Tibial nerve (tissue), 4 donors: Measurements from ENCODE around the gene MYORG. TPM values are rescaled to one million over a fixed set of nuclear protein-coding genes. Genes with fewer than 3 reads are reported as not detected.
"Not testable (repeated sequence)": the region's sequence is repeated elsewhere in the genome, so short reads cannot be mapped to it uniquely, and the experiment has no call there.

Experiments
- DNase-seq, 2 donors: peaks; one replicate each; pipeline ENCODE4 v3.0.0-alpha.2; 2019; ENCODE audit warnings: low spot score in 2 of 2
- H3K27ac ChIP-seq, 4 donors: fragments of 200-600 bp; sonication (generic) in 3 of 4; one replicate each; pipeline ENCODE4 v1.5.1; 2017 to 2019; ENCODE audit warnings: mild to moderate bottlenecking in 1 of 4
- H3K27me3 ChIP-seq, 2 donors: fragments of 200-600 bp; sonication (generic) in 1 of 2; one replicate each; pipeline versions ENCODE4 v1.5.1 to v1.6.0; 2017 to 2019
- H3K36me3 ChIP-seq, 3 donors: fragments of 200-600 bp; sonication (generic); one replicate each; pipeline ENCODE4 v1.5.1; 2018 to 2019
- H3K4me1 ChIP-seq, 4 donors: fragments of 200-600 bp; sonication (generic) in 3 of 4; one replicate each; pipeline ENCODE4 v1.5.1; 2017 to 2019
- H3K4me3 ChIP-seq, 4 donors: fragments of 200-600 bp; sonication (generic) in 3 of 4; one replicate each; pipeline ENCODE4 v1.5.1; 2017 to 2019; ENCODE audit warnings: mild to moderate bottlenecking in 1 of 4, moderate library complexity in 1 of 4
- H3K9me3 ChIP-seq, 4 donors: fragments of 200-600 bp; sonication (generic) in 3 of 4; one replicate each; pipeline ENCODE4 v1.5.1; 2017 to 2019
- EP300 ChIP-seq, 2 donors: sonication (generic); formaldehyde crosslinking; IDR thresholded peaks; one replicate each; pipeline ENCODE4 v1.6.1; 2017; ENCODE audit warnings: antibody characterized with exemption in 2 of 2, mild to moderate bottlenecking in 1 of 2
- POLR2A ChIP-seq, 2 donors: fragments of 450-650 bp; IDR thresholded peaks; one replicate each; pipeline ENCODE4 v1.6.1; 2017; ENCODE audit warnings: antibody characterized with exemption in 2 of 2, mild to moderate bottlenecking in 2 of 2, moderate library complexity in 2 of 2
- WGBS, 2 donors: methylation state at CpG; one replicate each; pipeline ENCODE4 v1.1.5; 2018; 5-methylcytosine and 5-hydroxymethylcytosine counted together
- total RNA-seq, 4 donors: library from RNA; depleted of rRNA; stranded (reverse); fragments of >200 nt; gene quantifications; one replicate each; pipeline ENCODE4 v1.1.0, GENCODE V29; 2016
- TF ChIP-seq, protein P1 (sequence below), 5 experiments: fragments of 200-600 bp in 3 of 5; fragments of 450-650 bp in 2 of 5; sonication (generic) in 3 of 5; IDR thresholded peaks; one replicate each; pipeline ENCODE4 v1.5.1; 2016 to 2019; ENCODE audit warnings: antibody characterized with exemption in 5 of 5, mild to moderate bottlenecking in 3 of 5, moderate library complexity in 2 of 5

MYORG gene
- total RNA-seq, 4 donors from 2014 or later = 4.8 to 9.0 (median 6.9) TPM

DNA sequence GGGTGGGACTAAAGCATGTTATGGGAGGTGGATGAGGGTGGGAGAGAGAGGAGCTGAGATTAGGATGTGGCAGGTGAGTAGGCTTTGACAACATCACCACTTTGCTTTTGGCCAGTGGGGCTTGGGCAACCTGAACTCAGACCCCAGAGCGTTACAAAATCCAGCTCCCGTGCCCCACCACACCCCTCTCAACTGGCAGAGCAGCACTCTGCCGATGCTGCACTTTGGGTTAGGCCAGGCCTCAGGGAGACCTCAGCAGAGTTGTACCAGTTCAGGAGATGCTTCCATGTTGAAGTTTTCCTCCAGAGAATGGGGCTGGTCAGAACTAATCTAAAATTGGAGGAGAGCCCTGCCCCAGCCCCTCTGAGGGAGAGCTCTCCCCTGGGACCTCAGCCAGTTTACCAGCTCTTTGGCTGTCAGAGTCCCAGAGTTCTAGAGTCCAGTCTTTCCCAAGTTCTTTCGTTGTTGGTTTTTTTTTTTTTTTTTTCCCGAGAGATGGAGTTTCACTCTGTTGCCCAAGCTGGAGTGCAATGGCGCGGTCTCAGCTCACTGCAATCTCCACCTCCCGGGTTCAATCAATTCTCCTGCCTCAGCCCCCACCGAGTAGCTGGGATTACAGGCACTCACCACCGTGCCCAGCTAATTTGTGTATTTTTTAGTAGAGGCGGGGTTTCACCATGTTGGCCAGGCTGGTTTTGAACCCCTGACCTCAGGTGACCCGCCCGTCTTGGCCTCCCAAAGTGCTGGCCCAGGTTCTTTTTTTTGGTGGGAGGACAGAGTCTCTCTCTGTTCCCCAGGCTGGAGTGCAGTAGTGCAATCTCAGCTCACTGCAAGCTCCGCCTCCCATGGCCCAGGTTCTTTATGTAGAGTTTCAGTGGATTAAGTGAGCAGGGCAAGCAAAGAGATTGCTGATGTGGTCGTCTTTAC lies 29.6 kb downstream of the MYORG start:
- Histone ChIP-seq H3K4me3 (no peak overlapping the region), H3K4me1 (peaks cover 0 to 34% (median 4%) of the 10 kb centered on the region in 4 donors), H3K27me3 (no peaks in the 10 kb centered on the region), H3K27ac (no peak overlapping the region), H3K9me3 (no peaks in the 10 kb centered on the region), H3K36me3 (peaks cover 0 to 48% (median 0%) of the 10 kb centered on the region in 3 donors)
- TF ChIP-seq EP300 (IDR thresholded peaks at IDR 0.05) (no peak), POLR2A (IDR thresholded peaks at IDR 0.05) (no peak)
- TF ChIP-seq, protein P1, sequence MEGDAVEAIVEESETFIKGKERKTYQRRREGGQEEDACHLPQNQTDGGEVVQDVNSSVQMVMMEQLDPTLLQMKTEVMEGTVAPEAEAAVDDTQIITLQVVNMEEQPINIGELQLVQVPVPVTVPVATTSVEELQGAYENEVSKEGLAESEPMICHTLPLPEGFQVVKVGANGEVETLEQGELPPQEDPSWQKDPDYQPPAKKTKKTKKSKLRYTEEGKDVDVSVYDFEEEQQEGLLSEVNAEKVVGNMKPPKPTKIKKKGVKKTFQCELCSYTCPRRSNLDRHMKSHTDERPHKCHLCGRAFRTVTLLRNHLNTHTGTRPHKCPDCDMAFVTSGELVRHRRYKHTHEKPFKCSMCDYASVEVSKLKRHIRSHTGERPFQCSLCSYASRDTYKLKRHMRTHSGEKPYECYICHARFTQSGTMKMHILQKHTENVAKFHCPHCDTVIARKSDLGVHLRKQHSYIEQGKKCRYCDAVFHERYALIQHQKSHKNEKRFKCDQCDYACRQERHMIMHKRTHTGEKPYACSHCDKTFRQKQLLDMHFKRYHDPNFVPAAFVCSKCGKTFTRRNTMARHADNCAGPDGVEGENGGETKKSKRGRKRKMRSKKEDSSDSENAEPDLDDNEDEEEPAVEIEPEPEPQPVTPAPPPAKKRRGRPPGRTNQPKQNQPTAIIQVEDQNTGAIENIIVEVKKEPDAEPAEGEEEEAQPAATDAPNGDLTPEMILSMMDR (IDR thresholded peaks at IDR 0.05) = no peak
- WGBS, 2 donors = 86 to 90% methylated on average over 15 of the region's 15 CpGs
- no peak for DNase-seq

DNA sequence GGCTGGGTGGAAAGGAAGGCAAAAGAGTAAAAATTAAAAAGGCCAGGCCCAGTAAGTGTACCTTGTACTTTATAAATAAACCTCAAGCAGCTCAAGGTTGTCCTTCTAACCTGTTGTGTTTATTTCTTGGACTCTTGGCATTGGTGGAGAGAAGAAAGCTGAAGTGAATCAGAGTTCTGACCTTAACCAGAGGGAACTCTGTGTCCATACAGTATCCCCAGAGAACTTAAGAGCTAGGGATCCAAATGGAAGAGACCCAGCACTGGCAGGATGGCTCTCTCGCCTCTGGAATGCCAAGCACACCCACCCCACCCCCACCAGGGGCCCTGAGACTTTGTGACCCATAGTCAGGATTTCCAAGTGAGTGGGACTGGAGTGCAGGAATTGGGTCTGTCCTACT lies 33.1 kb downstream of the MYORG start:
- H3K27me3 ChIP-seq = no peaks in the 10 kb centered on the region
- 43 to 69% methylated on average over 1 of the region's 1 CpG for WGBS, 2 donors
- H3K4me1 ChIP-seq = peaks cover 0 to 44% (median 4%) of the 10 kb centered on the region in 4 donors
- no peak for DNase-seq
- H3K4me3 ChIP-seq = no peak overlapping the region
- no peaks in the 10 kb centered on the region for H3K9me3 ChIP-seq
- peak overlapping the region in 3 of 4 donors; percentile 14 to 66 (median 60) for H3K27ac ChIP-seq
- peaks cover 0 to 66% (median 5%) of the 10 kb centered on the region in 3 donors for H3K36me3 ChIP-seq
- TF ChIP-seq POLR2A (IDR thresholded peaks at IDR 0.05) = no peak

DNA sequence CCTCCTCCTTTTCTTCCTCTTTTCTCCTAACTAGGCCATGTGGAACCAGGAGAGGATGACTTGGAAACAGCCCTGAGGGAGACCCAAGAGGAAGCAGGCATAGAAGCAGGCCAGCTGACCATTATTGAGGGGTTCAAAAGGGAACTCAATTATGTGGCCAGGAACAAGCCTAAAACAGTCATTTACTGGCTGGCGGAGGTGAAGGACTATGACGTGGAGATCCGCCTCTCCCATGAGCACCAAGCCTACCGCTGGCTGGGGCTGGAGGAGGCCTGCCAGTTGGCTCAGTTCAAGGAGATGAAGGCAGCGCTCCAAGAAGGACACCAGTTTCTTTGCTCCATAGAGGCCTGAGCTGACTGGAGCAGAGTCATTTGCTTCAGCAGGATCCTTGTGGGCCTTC lies 33.6 kb downstream of the MYORG start:
- WGBS, 2 donors = 73% methylated on average over 5 of the region's 5 CpGs
- H3K9me3 ChIP-seq = no peaks in the 10 kb centered on the region
- peaks cover 0 to 64% (median 5%) of the 10 kb centered on the region in 3 donors for H3K36me3 ChIP-seq
- TF ChIP-seq EP300 (IDR thresholded peaks at IDR 0.05) = peak in 1 of 2 donors; percentile 60
- TF ChIP-seq, protein P1 (IDR thresholded peaks at IDR 0.05) = no peak
- H3K4me3 ChIP-seq = no peak overlapping the region
- no peaks in the 10 kb centered on the region for H3K27me3 ChIP-seq
- peak; percentile 63 to 72 for DNase-seq
- H3K4me1 ChIP-seq = peaks cover 0 to 44% (median 4%) of the 10 kb centered on the region in 4 donors
- H3K27ac ChIP-seq = peak overlapping the region in 3 of 4 donors; percentile 14 to 66 (median 60)

DNA sequence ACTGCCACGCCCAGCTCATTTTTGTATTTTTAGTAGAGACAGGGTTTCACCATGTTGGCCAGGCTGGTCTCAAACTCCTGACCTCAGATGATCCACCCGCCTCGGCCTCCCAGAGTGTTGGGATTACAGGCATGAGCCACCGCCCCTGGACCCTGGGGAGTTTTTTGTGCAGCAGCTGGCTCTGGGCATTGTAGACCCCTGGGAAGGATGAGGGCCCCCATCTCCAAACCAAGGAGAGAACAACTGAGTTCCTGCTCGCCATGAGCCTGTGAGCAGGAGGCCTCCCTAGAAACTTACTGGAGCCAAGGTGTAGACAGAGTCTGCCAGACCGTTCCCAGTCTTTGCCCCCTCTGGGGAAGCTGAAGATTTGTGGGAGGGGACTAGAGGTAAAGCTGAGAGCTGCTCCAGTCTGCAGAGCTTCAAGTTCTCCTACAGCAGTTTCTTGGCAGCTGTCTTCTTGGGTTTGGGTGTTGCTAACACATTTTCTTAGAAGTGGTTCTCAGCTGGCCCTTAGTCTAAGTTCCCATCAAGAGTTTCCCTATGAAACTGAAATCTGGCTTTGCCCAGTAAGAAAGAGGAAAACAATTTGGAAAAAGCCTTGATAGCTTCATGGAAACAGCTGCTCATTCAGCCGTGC lies 34.9 kb downstream of the MYORG start:
- WGBS, 2 donors = 87 to 89% methylated on average over 7 of the region's 7 CpGs
- Histone ChIP-seq H3K27me3 (no peaks in the 10 kb centered on the region), H3K4me1 (peaks cover 0 to 44% (median 5%) of the 10 kb centered on the region in 4 donors), H3K27ac (peak overlapping the region in 2 of 4 donors; percentile 24 to 40), H3K9me3 (no peaks in the 10 kb centered on the region), H3K4me3 (no peak overlapping the region), H3K36me3 (peaks cover 0 to 64% (median 5%) of the 10 kb centered on the region in 3 donors)
- no peak for TF ChIP-seq EP300 (IDR thresholded peaks at IDR 0.05)
- TF ChIP-seq, protein P1 (IDR thresholded peaks at IDR 0.05) = no peak
- TF ChIP-seq POLR2A (IDR thresholded peaks at IDR 0.05) = no peak
- no peak for DNase-seq

DNA sequence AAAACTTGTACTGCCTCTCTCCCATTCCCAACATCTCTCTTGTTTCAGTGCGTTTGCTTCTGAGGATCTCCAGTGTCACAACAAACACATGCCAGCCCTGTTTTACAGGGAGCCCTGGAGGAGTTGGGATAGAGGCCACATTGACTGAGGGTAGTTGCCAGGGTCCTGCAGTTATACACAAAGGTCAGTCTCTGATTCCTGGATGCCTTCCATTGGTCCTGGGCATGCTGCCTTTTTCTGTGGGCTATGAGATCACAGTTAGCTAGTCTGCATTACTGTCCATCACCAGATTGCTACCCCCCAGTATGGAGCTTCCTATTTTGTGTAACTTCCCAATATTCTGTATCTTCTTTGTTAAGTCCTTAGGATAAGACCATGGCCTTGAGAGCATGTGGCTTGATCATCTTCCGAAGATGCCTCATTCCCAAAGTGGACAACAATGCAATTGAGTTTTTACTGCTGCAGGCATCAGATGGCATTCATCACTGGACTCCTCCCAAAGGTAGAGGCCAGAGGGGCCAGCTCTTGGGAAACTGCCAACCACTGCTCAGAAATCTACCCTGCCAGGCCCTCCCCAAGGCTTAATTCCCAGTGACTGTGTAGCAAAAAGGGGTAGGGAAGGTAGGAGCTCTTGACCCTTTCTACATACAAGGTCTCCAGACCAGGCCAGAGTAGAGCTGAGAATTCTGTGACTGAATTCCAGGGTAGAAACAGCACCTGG lies 37.9 kb downstream of the MYORG start:
- Histone ChIP-seq H3K9me3 (no peaks in the 10 kb centered on the region), H3K4me3 (no peak overlapping the region), H3K27ac (no peak overlapping the region), H3K36me3 (peaks cover 0 to 54% (median 5%) of the 10 kb centered on the region in 3 donors), H3K4me1 (peaks cover 0 to 42% (median 8%) of the 10 kb centered on the region in 4 donors), H3K27me3 (no peaks in the 10 kb centered on the region)
- 59 to 81% methylated on average over 2 of the region's 2 CpGs for WGBS, 2 donors
- DNase-seq = no peak
- TF ChIP-seq, protein P1 (IDR thresholded peaks at IDR 0.05) = no peak
- TF ChIP-seq POLR2A (IDR thresholded peaks at IDR 0.05) (no peak), EP300 (IDR thresholded peaks at IDR 0.05) (no peak)

DNA sequence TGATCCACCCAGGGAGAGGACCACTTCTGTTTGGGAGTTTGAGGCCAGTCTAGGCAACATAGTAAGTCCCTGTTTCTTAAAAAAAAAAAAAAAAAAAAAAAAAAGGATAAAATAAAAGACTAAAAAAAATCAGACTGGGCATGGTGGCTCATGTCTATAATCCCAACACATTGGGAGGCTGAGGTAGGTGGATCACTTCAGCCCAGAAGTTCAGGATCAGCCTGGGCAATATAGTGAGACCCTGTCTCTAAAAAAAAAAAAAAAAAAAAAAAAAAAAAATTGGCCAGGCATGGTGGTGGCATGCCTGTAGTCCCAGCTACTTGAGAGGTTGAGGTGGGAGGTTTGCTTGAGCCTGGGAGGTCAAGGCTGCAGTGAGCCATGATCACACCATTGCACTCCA lies 38.6 kb downstream of the MYORG start:
- H3K36me3 ChIP-seq = peaks cover 0 to 46% (median 5%) of the 10 kb centered on the region in 3 donors
- H3K9me3 ChIP-seq, H3K27ac ChIP-seq, DNase-seq, H3K4me3 ChIP-seq, H3K27me3 ChIP-seq: not testable (repeated sequence)
- peaks cover 0 to 44% (median 8%) of the 10 kb centered on the region in 4 donors for H3K4me1 ChIP-seq
